Measurements from ENCODE around the gene PDE12.

PDE12 gene, protein sequence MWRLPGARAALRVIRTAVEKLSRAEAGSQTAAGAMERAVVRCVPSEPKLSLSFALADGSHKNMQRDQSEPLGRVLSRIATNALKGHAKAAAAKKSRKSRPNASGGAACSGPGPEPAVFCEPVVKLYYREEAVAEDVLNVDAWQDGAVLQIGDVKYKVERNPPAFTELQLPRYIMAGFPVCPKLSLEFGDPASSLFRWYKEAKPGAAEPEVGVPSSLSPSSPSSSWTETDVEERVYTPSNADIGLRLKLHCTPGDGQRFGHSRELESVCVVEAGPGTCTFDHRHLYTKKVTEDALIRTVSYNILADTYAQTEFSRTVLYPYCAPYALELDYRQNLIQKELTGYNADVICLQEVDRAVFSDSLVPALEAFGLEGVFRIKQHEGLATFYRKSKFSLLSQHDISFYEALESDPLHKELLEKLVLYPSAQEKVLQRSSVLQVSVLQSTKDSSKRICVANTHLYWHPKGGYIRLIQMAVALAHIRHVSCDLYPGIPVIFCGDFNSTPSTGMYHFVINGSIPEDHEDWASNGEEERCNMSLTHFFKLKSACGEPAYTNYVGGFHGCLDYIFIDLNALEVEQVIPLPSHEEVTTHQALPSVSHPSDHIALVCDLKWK

DNA sequence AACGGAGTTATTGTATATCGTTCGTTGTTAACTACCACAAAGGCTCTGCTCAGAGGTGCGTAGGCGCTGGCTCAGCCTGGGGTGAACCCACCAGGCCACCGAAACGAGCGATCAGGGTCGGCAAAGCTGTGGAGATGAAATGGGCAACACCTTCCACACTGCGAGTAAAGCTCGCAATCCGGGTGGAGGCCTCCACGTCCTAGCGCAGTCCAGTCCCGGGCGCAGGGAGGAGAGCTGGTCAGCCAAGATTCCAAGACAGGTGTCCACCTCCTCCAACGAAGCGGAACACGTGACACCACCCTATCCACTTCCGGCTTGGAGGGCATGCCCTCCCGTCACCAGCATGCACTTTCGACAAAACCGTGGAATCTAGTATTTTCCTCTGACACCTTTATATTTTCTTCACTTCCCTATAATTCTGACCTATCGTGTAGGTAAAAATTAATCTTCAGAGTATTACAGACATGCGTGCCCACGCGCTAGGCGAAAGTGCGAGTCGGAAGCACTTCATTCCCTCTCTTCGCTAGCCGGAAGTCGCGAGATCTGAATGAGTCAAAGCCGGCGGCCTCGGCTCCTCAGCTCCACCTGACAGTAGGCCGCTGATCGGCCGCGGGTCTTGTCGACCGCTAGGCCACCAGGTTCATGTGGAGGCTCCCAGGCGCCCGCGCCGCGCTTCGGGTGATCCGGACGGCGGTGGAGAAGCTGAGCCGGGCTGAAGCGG, at the start of gene PDE12:
Gene PDE12, plus strand, starts transcription at position 537 of the 721 bp plus-strand sequence. Its CDS starts 106 bp downstream, at position 643.
- peak; percentile 93 for DNase-seq

DNA sequence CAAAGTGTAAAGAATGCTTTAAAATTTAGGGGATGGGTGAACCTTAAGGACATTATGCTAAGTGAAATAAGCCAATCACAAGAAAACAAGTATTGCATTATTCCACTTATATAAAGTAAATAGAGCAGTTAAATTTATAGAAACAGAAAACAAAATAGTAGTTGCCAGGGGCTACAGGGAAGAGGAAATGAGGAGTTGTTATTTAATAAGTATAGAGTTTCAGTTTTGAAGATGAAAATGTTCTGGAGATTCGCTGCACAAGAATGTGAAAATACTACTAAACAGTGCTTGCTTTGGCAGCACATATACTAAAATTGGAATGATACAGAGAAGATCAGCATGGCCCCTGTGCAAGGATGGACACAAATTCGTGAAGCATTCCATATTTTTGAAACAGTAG, 43.9 kb upstream of the PDE12 start:
- DNase-seq, result no peak

GRCh38 chr3:57518276-57518915, 37.7 kb upstream of the PDE12 start:
- DNase-seq, result peak; percentile 62

GRCh38 chr3:57530071-57530608, 25.9 kb upstream of the PDE12 start:
- no peak for DNase-seq

GRCh38 chr3:57538465-57538864, 17.6 kb upstream of the PDE12 start:
- DNase-seq, result no peak

GRCh38 chr3:57544181-57545125, 11.6 kb upstream of the PDE12 start, which contains the start of gene DNAH12:
TSS of gene DNAH12 (minus strand) at chr3:57544344. CDS start at chr3:57542870, 1,474 bp downstream.
- DNase-seq, result no peak

GRCh38 chr3:57545636-57546268, 10.3 kb upstream of the PDE12 start:
- no peak for DNase-seq

GRCh38 chr3:57546616-57547015, 9.5 kb upstream of the PDE12 start:
- no peak for DNase-seq

DNA sequence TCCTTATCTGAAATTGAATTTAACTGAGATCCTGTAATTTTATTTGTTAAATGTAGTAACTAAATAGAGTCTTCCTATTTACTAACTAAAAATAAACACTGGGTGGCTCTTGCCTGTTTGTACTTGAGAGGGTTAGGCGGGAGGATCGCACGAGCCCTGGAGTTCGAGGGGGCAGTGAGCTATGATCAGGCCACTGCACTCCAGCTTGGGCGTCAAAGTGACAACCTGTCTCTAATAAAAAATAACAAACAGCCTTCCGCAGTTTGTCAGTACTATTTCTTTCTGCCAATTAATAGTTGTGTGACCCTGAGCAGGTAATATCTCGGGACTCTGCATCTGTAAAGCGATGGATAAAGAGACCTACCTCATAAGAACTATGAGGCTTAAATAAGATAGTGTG, 768 bp upstream of the PDE12 start:
- DNase-seq, result no peak

DNA sequence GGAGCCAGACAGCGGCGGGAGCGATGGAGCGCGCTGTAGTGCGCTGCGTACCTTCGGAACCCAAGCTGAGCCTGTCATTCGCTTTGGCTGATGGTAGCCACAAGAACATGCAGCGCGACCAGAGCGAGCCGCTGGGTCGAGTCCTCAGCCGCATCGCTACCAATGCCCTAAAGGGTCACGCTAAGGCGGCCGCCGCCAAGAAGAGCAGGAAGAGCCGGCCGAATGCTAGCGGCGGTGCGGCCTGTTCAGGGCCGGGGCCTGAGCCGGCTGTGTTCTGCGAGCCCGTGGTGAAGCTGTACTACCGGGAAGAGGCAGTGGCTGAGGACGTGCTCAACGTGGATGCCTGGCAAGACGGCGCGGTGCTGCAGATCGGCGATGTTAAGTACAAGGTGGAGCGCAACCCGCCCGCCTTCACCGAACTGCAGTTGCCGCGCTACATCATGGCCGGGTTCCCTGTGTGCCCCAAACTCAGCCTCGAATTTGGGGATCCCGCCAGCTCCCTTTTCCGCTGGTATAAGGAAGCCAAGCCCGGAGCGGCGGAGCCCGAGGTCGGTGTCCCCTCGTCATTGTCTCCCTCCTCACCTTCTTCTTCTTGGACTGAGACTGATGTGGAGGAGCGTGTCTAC, 498 bp downstream of the PDE12 start:
- peak; percentile 41 for DNase-seq

DNA sequence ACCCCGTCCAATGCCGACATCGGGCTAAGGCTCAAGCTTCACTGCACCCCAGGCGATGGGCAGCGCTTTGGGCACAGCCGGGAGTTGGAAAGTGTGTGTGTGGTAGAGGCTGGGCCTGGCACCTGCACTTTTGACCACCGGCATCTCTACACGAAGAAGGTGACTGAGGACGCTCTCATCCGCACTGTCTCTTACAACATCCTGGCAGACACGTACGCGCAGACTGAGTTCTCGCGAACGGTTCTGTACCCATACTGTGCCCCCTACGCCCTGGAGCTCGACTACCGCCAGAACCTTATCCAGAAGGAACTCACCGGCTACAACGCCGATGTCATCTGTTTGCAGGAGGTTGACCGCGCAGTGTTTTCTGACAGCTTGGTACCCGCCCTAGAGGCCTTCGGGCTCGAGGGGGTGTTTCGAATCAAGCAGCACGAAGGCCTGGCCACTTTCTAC, 1.0 kb downstream of the PDE12 start:
- DNase-seq, result peak; percentile 41

DNA sequence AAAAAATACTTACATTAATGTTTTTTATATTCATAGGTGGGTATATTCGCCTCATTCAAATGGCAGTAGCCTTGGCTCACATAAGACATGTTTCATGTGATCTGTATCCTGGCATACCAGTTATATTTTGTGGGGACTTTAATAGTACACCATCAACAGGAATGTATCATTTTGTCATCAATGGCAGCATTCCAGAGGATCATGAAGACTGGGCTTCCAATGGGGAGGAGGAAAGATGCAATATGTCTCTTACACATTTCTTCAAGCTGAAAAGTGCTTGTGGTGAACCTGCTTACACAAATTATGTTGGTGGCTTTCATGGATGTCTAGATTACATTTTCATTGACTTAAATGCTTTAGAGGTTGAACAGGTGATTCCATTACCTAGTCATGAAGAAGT, 3.5 kb downstream of the PDE12 start:
- DNase-seq, result no peak

- no peak for DNase-seq
These were observed 13.9 kb downstream of the PDE12 start for GRCh38 chr3:57569859-57570450.

- DNase-seq, result no peak
These were observed 14.8 kb downstream of the PDE12 start for GRCh38 chr3:57570878-57571277.

DNA sequence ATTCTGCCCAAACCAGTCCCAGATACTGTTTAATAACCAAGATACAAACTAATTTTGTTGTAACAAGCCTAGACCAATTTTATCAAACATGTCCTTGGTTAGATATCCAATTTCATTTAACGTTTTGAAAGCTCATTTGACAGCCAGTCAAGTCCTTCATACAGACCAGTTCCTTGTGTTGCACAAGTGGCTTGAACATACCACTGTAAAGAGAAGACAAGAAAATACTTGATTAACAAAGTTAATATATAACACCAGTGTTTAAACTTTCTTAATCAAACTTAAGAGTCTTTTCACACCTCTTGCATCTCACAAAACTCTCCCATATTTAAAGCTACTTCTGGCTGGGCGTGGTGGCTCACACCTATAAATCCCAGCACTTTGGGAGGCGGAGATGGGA, 16.0 kb downstream of the PDE12 start:
- no peak for DNase-seq

- DNase-seq, result no peak
These were observed 20.0 kb downstream of the PDE12 start for GRCh38 chr3:57575966-57576626.

DNA sequence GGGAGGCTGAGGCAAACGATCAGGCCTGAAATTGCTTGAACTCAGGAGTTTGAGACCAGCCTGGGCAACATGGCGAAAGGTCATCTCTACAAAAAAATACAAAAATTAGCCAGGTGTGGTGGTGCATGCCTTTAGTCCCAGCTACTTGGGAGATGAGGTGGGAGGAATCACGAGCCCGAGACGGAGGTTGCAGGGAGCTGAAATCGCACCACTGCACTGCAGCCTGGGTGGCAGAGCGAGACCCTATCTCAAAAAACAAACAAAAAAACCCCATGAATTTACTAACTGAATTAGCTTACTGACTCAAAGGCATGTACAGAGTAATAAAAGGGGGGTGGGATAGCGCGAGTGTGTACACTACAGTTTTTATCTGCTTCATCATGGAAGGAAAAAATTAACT, 21.7 kb downstream of the PDE12 start:
- no peak for DNase-seq

GRCh38 chr3:57582474-57583168, 26.5 kb downstream of the PDE12 start:
- peak; percentile 24 for DNase-seq

DNA sequence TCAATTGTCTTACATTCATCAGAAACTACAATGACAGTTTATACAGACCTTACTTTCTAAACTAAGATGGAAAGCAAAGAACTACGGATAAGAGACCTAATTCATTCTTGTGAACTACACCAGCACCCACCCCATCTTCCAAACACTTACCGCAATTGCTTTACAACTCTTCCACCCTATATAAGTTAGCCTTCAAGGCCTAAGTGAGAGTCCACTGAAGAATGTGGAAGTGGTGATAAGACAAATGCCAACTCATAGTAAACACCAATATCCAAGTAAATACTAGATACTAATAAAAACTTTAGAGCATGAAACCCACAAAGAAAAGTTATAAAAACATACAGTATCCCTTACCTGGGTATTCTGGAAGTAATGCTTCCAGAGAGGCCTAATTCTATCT, 27.5 kb downstream of the PDE12 start:
- DNase-seq, result peak; percentile 36

Data from OCI-M1 (cell line).